MCF 10A (cell line): Measurements from ENCODE around the gene LZTS2. TPM values are rescaled to one million over a fixed set of nuclear protein-coding genes. Genes with fewer than 3 reads are reported as not detected.

Source experiments
- BruUV-seq: library from RNA; stranded (reverse); fragments of 400-500 nt; replicated peaks from 2 replicates; lab custom pipeline; 2021; lab: Mats Ljungman, UMichigan
- CTCF ChIA-PET: fragments of 300-600 bp; sonication (Branson Sonifier 250); formaldehyde crosslinking; extraction: SDS; loops from one replicate; lab custom pipeline; 2021; ENCODE audit warnings: antibody characterized with exemption, inconsistent platforms; lab: Yijun Ruan, JAX
- POLR2A ChIA-PET: fragments of 300-600, 350-650 bp; sonication (Branson Sonifier 250); formaldehyde crosslinking; extraction: SDS; loops from one replicate; lab custom pipeline; 2020; ENCODE audit warnings: antibody characterized with exemption, inconsistent platforms; lab: Yijun Ruan, JAX
- DNase-seq: peaks from one replicate; pipeline ENCODE4 v3.0.0-alpha.2; 2018; ENCODE audit not compliant: unreplicated experiment
- H3K27ac Mint-ChIP-seq: one replicate; pipeline ENCODE4 v1.8.0; 2022; ENCODE audit warnings: mild to moderate bottlenecking, low read depth, mixed read lengths; ENCODE audit not compliant: unreplicated experiment
- H3K27me3 Mint-ChIP-seq: one replicate; pipeline ENCODE4 v1.8.0; 2022; ENCODE audit warnings: mixed read lengths; ENCODE audit not compliant: insufficient read depth, unreplicated experiment
- H3K36me3 Mint-ChIP-seq: one replicate; pipeline ENCODE4 v1.8.0; 2022; ENCODE audit warnings: mild to moderate bottlenecking, moderate library complexity, mixed read lengths; ENCODE audit not compliant: insufficient read depth, unreplicated experiment
- H3K4me1 Mint-ChIP-seq: one replicate; pipeline ENCODE4 v1.8.0; 2022; ENCODE audit warnings: mixed read lengths; ENCODE audit not compliant: insufficient read depth, unreplicated experiment
- H3K4me3 Mint-ChIP-seq: one replicate; pipeline ENCODE4 v1.8.0; 2022; ENCODE audit warnings: mild to moderate bottlenecking, moderate library complexity, mixed read lengths; ENCODE audit not compliant: unreplicated experiment
- H3K9me3 Mint-ChIP-seq: one replicate; pipeline ENCODE4 v1.8.0; 2022; ENCODE audit warnings: mixed read lengths; ENCODE audit not compliant: unreplicated experiment
- CTCF ChIP-seq: fragments of 200-600 bp; IDR thresholded peaks from one replicate; pipeline ENCODE4 v1.8.0; 2022; ENCODE audit warnings: antibody characterized with exemption, mild to moderate bottlenecking; ENCODE audit not compliant: unreplicated experiment
- intact Hi-C: fragments of 100-400 bp; cut with micrococcal nuclease; formaldehyde crosslinking; loops from 2 replicates; pipeline ENCODE4 v1.14.1; 2022
- total RNA-seq: library from RNA; stranded (reverse); gene quantifications from 2 replicates; pipeline ENCODE4 v1.2.3, GENCODE V29; 2022

The LZTS2 gene
- total RNA-seq, 1 experiment from 2014 or later: 15.2 TPM

- ChIA-PET CTCF (interaction anchor here (0.8 to 7.0 kb wide), 3 partner anchors 7 to 27 kb away, joined by 3 to 199 read pairs (median 3); partner anchors contain the start of gene LZTS2), POLR2A (interaction anchor here (1.0 kb wide), 1 partner anchor 10 kb away, joined by 4 read pairs; the partner anchor contains the start of genes PDZD7 and SFXN3)
- TF ChIP-seq CTCF: no peak
- Mint-ChIP-seq H3K36me3 (no peaks in the 10 kb centered on the region), H3K4me3 (no peak overlapping the region), H3K27me3 (no peaks in the 10 kb centered on the region), H3K4me1 (peaks cover 4% of the 10 kb centered on the region), H3K9me3 (no peaks in the 10 kb centered on the region), H3K27ac (no peak overlapping the region)
- no TSS peak for BruUV-seq
- DNase-seq: no peak
- intact Hi-C loops: no loop called here
Observed at GRCh38 chr10:101020427-101021075, 20.9 kb downstream of the LZTS2 start.

GRCh38 chr10:101021239-101021638, 21.6 kb downstream of the LZTS2 start:
- DNase-seq: no peak
- H3K27ac Mint-ChIP-seq: no peak overlapping the region
- H3K9me3 Mint-ChIP-seq: no peaks in the 10 kb centered on the region
- ChIA-PET POLR2A (interaction anchor here (1.0 kb wide), 1 partner anchor 10 kb away, joined by 4 read pairs; the partner anchor contains the start of genes PDZD7 and SFXN3), CTCF (no interaction called here)
- H3K36me3 Mint-ChIP-seq: no peaks in the 10 kb centered on the region
- no peak for TF ChIP-seq CTCF
- peaks cover 4% of the 10 kb centered on the region for H3K4me1 Mint-ChIP-seq
- intact Hi-C loops: no loop called here
- H3K27me3 Mint-ChIP-seq: no peaks in the 10 kb centered on the region
- BruUV-seq: no TSS peak
- H3K4me3 Mint-ChIP-seq: no peak overlapping the region

- H3K9me3 Mint-ChIP-seq: no peaks in the 10 kb centered on the region
- no peaks in the 10 kb centered on the region for H3K27me3 Mint-ChIP-seq
- intact Hi-C loops: no loop called here
- no peak overlapping the region for H3K4me3 Mint-ChIP-seq
- BruUV-seq: no TSS peak
- no peak for TF ChIP-seq CTCF
- DNase-seq: no peak
- ChIA-PET POLR2A (interaction anchor here (1.0 kb wide), 1 partner anchor 9 kb away, joined by 4 read pairs; the partner anchor contains the start of genes PDZD7 and SFXN3), CTCF (interaction anchor here (0.5 kb wide), 1 partner anchor 24 kb away, joined by 3 read pairs; no protein-coding TSS in a partner anchor)
- H3K36me3 Mint-ChIP-seq: no peaks in the 10 kb centered on the region
- H3K27ac Mint-ChIP-seq: no peak overlapping the region
- peaks cover 4% of the 10 kb centered on the region for H3K4me1 Mint-ChIP-seq
Observed at GRCh38 chr10:101021692-101022251, 22.2 kb downstream of the LZTS2 start.

- BruUV-seq: no TSS peak
- ChIA-PET POLR2A (no interaction called here), CTCF (interaction anchor here (0.6 kb wide), 1 partner anchor 15 kb away, joined by 3 read pairs; no protein-coding TSS in a partner anchor)
- Mint-ChIP-seq H3K4me3 (no peak overlapping the region), H3K27ac (no peak overlapping the region), H3K9me3 (no peaks in the 10 kb centered on the region), H3K27me3 (no peaks in the 10 kb centered on the region), H3K4me1 (peaks cover 4% of the 10 kb centered on the region), H3K36me3 (no peaks in the 10 kb centered on the region)
- DNase-seq: no peak
- intact Hi-C loops: no loop called here
- no peak for TF ChIP-seq CTCF
Observed at GRCh38 chr10:101022967-101023705, 23.5 kb downstream of the LZTS2 start.
